ENCODE measurements around the gene SLC7A4.

The SLC7A4 gene

DNA sequence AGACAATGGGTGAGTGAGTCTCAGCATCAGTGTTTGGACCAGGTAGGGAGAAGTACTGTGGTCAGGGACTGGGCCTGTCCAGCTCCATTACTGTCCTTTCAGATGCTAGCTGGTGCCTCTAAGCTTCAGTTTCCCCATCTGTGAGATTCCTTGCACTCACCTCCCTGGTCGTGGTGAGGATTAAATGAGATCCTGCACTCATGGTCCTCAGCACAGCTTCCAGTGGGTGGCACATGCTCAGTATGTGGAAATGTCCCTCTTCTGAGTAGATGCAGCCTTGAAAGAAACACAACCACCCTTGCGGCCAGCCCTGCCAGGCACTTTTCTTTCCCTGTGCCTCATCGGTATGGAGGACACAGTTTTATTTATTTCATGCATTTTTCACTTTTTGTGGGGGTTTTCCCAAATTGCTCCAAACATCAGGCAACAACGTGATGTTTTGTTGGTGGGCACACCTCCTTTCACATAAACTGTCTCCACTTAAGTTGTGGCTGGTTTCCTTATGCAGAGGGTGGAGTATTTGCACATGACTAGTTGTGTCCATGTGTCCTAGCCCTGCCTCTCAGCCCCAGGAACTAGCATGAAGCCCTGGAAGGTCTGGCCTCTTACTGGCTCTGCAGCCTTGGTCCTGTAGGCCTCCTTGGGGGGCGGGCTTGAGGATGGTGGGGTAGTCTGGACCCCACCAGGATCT is 49.1 kb downstream of the SLC7A4 start:
- no peak for DNase-seq

GRCh38 chr22:20982563-20982882 is 49.8 kb downstream of the SLC7A4 start:
- DNase-seq: no peak

- DNase-seq: peak; percentile 76
These were observed 50.4 kb downstream of the SLC7A4 start, which contains the start of gene LZTR1 for GRCh38 chr22:20981787-20982562. Gene LZTR1 (plus strand): TSS chr22:20982297. CDS start chr22:20982372, 75 bp downstream.

DNA sequence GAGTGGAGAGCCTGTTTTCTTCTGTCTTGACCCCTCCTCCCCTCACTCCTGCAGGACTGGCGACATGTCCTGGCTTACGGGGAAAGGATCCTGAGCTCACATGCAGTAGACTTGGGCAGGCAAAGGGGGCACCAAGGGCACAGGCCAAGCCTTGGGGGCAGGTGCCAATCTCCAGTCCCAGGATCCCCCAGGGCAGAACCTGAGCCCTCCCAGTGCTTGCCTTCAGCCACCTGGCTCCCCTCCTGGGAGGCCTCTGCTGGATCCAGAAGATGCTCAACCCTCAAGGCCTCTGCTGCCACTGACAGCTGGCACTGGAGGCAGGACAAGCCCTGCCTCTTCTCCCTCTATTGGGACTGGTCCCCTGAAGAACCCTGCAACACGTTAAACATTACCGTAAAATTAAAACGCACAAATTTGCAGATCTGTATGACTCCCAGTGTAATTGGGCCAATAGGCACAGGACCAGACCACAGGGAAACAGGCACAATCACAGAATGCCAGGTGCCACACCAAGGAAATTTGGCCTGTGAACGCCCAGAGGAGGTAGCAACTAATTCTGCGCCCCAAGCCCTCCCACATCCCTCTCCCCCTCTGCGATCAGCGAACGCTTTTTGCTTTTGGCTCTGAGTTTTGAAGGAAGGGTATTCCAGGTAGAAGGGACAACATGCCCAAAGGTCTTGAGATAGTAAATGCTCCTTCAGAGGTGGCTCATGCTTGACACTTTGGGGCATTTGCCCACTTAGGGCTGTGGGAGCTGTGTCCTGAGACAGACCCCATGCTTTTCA is 51.2 kb downstream of the SLC7A4 start:
- DNase-seq: no peak

DNA sequence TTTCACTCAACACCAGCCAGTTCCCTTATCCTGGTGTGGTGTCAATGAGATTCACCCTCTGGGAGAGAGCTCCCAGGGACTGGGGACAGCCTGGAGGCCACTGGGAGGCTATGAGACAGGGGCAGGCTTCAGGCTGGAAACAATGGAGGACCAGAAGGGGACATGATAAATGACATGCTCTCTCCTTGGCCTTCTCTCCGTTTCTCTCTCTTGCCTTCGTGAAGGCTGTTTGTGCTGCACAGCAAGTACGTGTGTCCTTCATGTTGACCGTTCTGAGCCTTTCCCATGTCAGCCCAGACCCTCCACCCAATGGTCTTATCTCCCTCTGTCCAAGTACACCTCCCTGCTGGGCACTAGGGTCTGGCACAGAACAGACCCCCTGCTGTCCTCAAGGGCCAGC is 51.8 kb downstream of the SLC7A4 start:
- DNase-seq: no peak

DNA sequence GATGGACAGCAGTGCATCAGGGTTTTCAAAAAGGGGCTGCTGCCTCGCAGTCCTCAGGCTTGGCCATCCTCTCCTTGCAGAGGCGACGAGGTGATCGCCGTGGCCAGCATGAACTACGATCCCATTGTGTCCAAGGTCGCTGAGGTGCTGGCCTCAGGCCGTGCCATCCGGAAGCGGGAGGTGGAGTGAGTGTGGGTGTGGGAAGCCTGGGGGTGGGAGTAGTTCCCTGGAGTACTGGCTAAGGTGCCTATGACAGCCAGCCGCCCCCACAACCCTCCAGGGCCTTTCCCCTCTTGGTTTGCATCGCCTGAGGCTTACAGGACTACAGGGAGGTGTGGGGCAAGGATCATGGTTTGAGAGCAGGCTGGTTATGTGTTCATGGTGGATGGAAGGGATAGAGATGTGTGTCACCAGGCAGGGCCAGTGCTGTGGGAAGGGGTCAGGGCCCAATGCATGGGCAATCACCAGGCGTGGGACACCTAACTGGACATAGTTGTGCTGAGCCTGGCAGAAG is 52.4 kb downstream of the SLC7A4 start:
- DNase-seq: no peak

GRCh38 chr22:20979243-20979809 is 53.0 kb downstream of the SLC7A4 start:
- DNase-seq: peak; percentile 78

Measured in fibroblast of skin of right quadriceps (primary cell).